Psoas muscle (tissue), 7 donors: ENCODE measurements around the gene POU2AF1. TPM values are rescaled to one million over a fixed set of nuclear protein-coding genes. Genes with fewer than 3 reads are reported as not detected.

Source experiments
- polyA plus RNA-seq, 3 donors: library from polyadenylated mRNA; stranded (reverse); fragments of 200-250 nt; gene quantifications; one replicate each; pipeline ENCODE4 v1.2.3, GENCODE V29; 2013
- total RNA-seq, 4 donors: library from RNA; stranded (reverse); fragmentation: NEBNext Ultra II Directional in 2 of 4; extraction: Animal tissue kit (Norgen Biotek cat#: 25700) in 2 of 4; gene quantifications; one replicate each; pipeline versions ENCODE4 v1.2.1 to v1.2.4, GENCODE V29; 2021 to 2023
- donor health status: healthy with polysubstance abuse.
- donor health status: DM: no; HTN: no; CAD: no; lungs with moderate emphysema.
- donor health status: Bipolar disorder and iron deficiency.
- donor health status: healthy.
- donor health status: DM: no; HTN: no; CAD: no.
- donor health status: DM: no; HTN: no; CAD: no.
- donor health status: DM: yes; HTN: yes; CAD: no.

Gene POU2AF1
- total and polyA plus RNA-seq, 7 donors, result 0.01 to 0.25 (median 0.13) TPM; not detected in 3

Other genes with a start within 250 kb of the POU2AF1 start
- 1 to 10 TPM in 1 of 4 donors, under 1 TPM in 3; 0.30 to 2.1 (median 0.71) TPM for gene POU2AF2, start 133.6 kb downstream of the POU2AF1 start, total RNA-seq
- gene POU2AF2, start 133.6 kb downstream of the POU2AF1 start, polyA plus RNA-seq, result 1 to 10 TPM in 2 of 3 donors, under 1 TPM in 1; 0.53 to 3.0 (median 1.5) TPM
- gene POU2AF3, start 80.7 kb downstream of the POU2AF1 start, total RNA-seq, result under 1 TPM in 3 of 4 donors, not detected in 1; 0.22 to 0.69 (median 0.63) TPM
- gene POU2AF3, start 80.7 kb downstream of the POU2AF1 start, polyA plus RNA-seq, result under 1 TPM; 0.21 to 0.65 (median 0.37) TPM
- not detected for gene BTG4, start 133.1 kb upstream of the POU2AF1 start, total RNA-seq
- gene BTG4, start 133.1 kb upstream of the POU2AF1 start, polyA plus RNA-seq, result not detected
- not detected for gene HOATZ, start 135.5 kb upstream of the POU2AF1 start, total RNA-seq
- gene HOATZ, start 135.5 kb upstream of the POU2AF1 start, polyA plus RNA-seq, result not detected
- 10 to 100 TPM in 1 of 4 donors, 1 to 10 TPM in 3; 3.3 to 12.6 (median 8.1) TPM for gene LAYN, start 161.4 kb upstream of the POU2AF1 start, total RNA-seq
- 1 to 10 TPM in 2 of 3 donors, under 1 TPM in 1; 0.60 to 8.4 (median 6.3) TPM for gene LAYN, start 161.4 kb upstream of the POU2AF1 start, polyA plus RNA-seq
- gene SIK2, start 223.2 kb upstream of the POU2AF1 start, total RNA-seq, result 10 to 100 TPM; 20.5 to 69.6 (median 34.9) TPM
- gene SIK2, start 223.2 kb upstream of the POU2AF1 start, polyA plus RNA-seq, result 10 to 100 TPM in 2 of 3 donors, 1 to 10 TPM in 1; 9.0 to 30.4 (median 26.6) TPM